Skin epidermis (tissue), 12 donors: ENCODE results near the gene TAL1.
A peak's percentile ranks its signal among the peaks of the same experiment; 100 is the strongest.
"Not testable (repeated sequence)": the region's sequence is repeated elsewhere in the genome, so short reads cannot be mapped to it uniquely, and the experiment has no call there.

ENCODE experiments used
- H3K27ac ChIP-seq, 21 experiments: fragments of 200-600 bp; sonication (generic) in 11 of 21; one replicate each; pipeline ENCODE4 v1.5.0; 2020; ENCODE audit warnings: mild to moderate bottlenecking in 3 of 21, inconsistent platforms in 2 of 21, moderate library complexity in 2 of 21
- H3K4me3 ChIP-seq, 7 experiments: fragments of 200-600 bp; sonication (generic) in 2 of 7; one replicate each; pipeline ENCODE4 v1.5.0; 2020; ENCODE audit warnings: inconsistent platforms in 2 of 7, mild to moderate bottlenecking in 2 of 7, moderate library complexity in 1 of 7

Gene TAL1

DNA sequence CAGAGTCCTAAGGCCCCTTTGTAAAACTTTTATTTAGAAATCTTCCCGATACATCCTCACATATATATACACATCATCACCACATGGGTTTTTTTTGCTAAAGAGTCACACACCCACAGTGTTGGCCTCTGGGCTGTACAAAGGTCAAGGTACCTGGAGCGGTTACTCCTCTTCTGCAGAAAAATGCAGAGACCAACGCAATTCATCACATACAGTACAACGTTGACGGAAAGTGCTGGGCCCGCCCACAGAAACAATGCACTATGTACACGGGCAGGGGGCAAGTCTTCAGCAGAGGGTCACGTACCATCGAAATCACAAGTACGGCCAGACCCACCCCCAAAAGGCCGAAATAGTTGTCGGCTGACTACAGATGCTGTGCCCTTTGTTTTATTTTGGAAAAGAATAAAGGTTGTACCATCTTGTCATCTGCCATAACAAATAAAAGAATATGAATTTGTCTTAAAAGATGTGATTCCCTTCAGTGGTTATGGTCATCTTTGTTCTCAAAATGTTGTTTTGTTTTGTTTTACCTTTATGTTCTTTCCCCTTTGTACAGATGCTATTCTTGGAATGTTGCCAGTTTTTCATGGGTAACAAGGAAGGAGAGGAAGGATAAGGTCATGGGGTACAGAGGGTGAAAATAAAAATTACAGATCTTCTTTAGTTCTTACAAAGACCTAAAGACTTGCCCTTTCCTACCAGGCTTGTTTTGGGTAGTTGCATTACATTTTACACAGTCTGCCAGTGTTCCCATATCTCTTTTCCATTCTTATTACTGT is 15.6 kb downstream of the TAL1 start:
- no peak overlapping the region for H3K4me3 ChIP-seq
- H3K27ac ChIP-seq, result no peak overlapping the region

- Histone ChIP-seq H3K27ac (no peak overlapping the region), H3K4me3 (no peak overlapping the region)
Measured at GRCh38 chr1:47215713-47216112, 16.3 kb downstream of the TAL1 start.

DNA sequence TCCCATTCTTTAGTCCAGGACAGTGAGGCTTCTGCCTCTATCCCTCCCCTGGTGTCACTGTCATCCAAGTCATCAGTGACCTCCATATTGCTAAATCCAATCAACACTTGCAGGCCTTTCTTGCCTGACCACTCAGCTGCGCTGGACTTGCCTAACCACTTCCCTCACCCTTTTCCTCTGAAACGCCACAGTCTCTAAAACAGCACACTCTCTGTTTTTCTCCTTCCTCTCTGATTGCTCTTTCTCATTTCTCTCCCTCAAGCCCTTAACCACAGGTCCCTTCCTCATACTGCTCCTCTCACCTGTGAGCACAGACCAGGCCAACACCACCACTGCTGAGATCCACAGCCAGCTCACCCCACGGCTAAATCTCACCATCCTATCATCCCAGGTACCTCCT is 17.5 kb downstream of the TAL1 start:
- Histone ChIP-seq H3K27ac (no peak overlapping the region), H3K4me3 (no peak overlapping the region)

DNA sequence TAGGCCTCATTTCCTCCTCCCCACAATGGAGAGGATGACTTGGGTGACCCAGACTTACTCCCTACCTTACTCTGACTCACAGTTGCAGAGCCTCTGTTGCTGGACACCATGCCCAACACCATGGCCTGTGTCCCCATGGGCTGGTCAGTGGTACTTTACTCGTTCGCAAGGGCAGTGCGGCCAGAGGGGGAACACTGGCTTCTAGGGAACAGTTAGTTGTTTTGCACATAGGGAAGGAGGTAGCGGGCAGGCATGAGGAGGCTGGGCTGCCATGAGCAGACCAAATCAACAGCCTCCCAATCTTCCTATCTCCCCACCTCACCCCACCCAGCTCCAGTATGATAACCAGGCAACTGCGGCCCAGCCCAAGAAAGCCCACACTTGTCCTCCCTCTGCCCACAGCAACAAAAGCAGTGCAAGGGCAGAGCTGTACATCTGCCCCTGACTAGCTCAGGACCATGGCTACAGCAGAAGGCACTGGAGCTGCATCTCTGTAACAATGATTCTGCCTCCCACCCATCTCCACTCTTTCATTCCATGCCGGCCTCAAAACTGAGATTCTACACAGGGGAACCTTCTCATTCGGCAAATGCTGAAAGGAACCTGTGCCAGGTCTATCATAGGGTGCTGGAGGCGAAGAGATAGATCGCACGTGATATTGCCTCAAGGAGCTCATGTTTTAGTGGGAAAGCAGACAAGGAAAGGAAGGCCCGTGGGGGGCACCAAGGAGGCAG is 18.6 kb downstream of the TAL1 start:
- no peak overlapping the region for H3K4me3 ChIP-seq
- H3K27ac ChIP-seq, result peak overlapping the region in 2 of 21 experiments; percentile 16 to 38

DNA sequence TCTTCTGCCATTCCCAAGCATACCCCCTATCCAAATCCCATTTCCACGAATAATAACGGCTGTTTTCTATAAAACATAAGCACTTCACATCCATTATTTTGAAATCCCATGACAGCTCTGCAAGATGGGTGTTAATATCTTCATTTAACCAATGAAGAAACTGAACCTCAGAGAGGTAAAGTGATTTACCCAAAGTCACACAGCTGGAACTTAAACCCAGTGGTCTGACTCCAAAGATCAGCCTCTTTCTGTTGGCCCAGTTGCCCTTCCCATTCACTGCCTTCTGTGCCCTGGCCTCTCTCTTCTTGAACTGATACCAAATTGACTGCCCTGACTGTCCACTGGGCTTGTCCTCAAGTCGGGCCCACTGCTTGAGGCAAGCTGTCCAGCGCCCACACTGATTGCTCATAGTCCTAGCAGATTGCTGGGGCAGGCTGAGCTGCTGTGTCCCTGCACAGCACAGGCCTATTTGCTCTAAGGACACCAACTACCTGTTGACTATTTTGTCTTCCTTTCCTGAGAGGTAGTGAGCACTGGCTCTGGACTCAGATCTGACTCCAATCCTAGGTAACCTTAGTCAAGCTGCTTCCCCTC is 19.3 kb downstream of the TAL1 start:
- no peak overlapping the region for H3K4me3 ChIP-seq
- H3K27ac ChIP-seq, result peak overlapping the region in 8 of 21 experiments; percentile 6 to 83 (median 40)

DNA sequence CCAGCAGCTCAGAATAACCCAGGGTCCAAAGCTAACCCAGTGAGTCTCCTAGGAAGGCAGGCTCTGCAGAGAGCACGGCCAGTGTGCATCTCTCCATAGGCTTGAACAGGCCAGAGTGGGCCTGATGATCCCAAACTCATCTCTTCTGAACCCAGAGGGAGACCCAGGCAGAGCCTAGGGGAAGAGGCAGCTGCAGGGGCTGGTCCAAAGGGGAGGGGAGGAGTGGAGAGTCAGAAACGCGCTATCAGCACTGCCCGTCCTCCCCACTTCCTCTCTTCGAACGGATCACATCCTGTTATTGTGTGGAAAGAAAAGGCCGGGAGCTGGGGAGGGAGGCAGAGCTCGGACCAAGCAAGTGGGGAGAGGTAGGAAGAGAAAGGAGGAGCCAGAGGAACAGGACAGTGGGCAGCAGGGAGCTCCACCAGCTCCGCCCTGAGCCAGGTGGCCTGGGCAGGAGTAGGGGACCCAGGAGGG is 20.2 kb downstream of the TAL1 start:
- H3K27ac ChIP-seq, result peak overlapping the region in 8 of 21 experiments; percentile 31 to 83 (median 42)

DNA sequence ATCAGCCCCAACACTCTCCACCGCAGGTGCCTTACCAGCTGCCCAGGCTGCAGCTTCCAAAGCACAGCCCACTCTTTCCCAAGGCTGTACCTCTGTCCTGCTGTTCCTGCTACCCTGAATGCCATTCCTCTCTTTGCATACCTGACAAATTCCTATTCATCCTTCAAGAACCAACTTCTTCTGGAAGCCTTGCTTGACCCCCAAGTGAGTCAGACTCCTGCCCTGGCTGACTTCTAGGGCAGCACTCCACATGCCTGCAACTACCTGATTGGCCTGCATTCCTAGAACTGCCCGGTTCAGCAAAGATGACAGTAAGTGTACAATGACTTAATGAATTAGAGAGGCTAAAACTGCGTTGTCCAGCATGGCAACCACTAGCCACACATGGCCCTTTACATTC is 21.4 kb downstream of the TAL1 start:
- Histone ChIP-seq H3K4me3 (no peak overlapping the region), H3K27ac (peak overlapping the region in 1 of 21 experiments; percentile 8)

More for the DNA sequence above, 20.2 kb downstream of the TAL1 start:
- no peak overlapping the region for H3K4me3 ChIP-seq

- Histone ChIP-seq H3K27ac (no peak overlapping the region), H3K4me3 (no peak overlapping the region)
Measured at GRCh38 chr1:47209725-47210325, 22.2 kb downstream of the TAL1 start.

DNA sequence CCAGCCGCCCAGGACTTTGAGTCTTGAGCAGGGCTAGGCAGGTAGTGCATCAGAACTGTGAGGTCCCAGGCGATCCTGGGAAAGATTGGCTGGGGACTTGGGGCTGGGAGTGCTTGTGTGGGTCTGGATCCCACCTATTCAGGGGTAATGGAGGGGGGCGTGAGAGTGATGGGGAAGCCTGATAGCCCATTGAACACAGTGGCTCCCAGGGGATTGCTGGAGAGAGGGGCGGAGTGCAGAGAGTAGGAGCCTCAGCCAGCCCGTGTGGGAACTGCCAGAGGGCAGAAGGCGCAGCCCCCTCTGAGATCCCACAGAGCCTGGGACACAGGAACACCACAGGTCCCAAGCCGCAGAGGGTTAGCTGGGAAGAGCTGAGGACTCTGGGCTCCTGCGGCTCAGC is 22.9 kb downstream of the TAL1 start:
- Histone ChIP-seq H3K27ac (no peak overlapping the region), H3K4me3 (no peak overlapping the region)

DNA sequence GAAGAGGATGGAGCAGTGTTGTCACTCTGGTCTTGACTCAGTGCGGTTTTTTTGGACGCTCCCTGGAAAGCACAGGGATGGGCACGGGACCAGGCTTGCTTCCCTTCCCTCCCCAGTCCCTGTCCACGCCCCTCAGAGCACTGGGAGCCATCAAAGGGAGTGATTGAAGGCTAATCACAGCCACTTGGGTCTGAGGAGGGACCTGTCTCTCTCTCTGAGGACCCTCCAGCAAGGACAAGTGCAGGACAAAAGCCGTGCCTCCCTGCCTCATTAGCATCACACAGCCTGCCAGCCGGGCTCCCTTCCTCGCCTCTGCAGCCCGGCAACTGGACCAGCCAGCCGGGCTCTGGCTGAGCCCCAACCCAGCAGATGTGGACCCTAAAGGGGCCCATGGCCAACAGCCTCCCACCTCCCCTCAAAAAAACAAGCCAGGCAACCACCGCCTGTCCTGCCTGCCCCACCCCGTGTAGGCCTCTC is 23.6 kb downstream of the TAL1 start:
- no peak overlapping the region for H3K27ac ChIP-seq
- H3K4me3 ChIP-seq, result no peak overlapping the region

DNA sequence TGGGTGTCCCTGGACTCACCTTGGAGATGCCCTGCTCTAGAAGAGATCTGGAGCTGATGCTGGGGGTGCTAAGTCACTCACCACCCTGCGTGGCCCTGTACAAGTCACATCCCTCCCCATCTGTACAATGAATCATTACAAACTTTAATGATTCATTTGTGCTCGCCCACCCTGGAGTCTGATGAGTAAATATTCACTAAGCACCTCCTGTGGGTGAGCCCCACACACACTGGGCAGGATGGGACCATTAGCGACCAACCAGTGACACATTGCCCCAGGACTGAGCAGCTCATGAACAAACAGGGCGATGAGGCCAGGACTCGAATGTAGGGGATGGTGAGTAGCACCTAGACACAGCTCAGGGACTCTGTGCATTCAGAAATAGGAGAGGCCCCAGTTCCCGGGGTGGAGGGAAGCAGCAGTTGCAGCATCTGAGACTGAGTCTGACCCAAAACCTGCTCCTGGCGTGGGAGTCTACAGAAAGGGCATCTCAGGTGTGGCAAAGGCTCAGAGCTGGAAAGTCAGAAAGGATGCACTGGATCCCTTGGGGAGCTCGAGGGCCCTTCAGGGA is 24.1 kb downstream of the TAL1 start:
- H3K4me3 ChIP-seq, result no peak overlapping the region
- no peak overlapping the region for H3K27ac ChIP-seq

- Histone ChIP-seq H3K27ac (no peak overlapping the region), H3K4me3 (no peak overlapping the region)
Measured at GRCh38 chr1:47205918-47206317, 26.1 kb downstream of the TAL1 start.

DNA sequence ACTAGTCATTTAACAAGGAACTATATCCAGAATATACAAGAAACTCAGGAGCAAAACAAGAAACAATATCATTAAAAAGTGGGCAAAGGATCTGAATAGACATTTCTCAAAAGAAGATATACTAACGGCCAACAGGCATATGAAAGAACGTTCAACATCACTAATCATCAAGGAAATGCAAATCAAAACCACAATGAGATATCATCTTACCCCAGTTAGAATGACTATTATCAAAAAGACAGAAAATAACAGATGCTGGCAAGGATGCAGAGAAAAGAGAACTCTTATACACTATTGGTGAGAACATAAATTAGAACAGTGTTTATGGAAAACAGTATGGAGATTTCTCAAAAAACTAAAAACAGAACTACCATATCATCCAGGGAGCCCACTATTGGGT is 28.5 kb downstream of the TAL1 start:
- H3K4me3 ChIP-seq, H3K27ac ChIP-seq: not testable (repeated sequence)

- H3K4me3 ChIP-seq, result no peak overlapping the region
- no peak overlapping the region for H3K27ac ChIP-seq
Measured at GRCh38 chr1:47201179-47201578, 30.8 kb downstream of the TAL1 start.

DNA sequence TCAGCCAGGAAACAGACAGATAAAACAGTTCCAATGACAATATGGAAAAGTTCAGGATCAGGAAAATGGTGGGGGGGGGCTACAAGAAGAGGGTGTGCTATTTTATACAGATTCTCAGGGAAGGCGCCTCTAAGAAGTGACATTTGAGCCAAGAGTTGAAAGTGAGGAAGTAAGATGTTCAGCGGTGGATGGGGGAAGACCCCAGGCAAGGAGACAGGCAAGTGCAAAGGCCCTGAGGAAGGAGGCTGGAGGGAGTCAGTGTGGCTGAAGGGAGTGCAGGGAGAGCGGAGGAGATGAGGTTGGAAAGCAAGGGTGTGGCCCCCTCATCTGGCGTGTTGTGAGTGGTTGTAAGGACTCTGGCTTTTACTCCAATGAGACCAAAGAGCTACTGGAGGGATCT is 33.8 kb downstream of the TAL1 start:
- Histone ChIP-seq H3K4me3 (no peak overlapping the region), H3K27ac (no peak overlapping the region)

GRCh38 chr1:47196622-47197021 is 35.4 kb downstream of the TAL1 start:
- no peak overlapping the region for H3K4me3 ChIP-seq
- no peak overlapping the region for H3K27ac ChIP-seq

GRCh38 chr1:47195981-47196380 is 36.0 kb downstream of the TAL1 start:
- H3K27ac ChIP-seq, H3K4me3 ChIP-seq: not testable (repeated sequence)

DNA sequence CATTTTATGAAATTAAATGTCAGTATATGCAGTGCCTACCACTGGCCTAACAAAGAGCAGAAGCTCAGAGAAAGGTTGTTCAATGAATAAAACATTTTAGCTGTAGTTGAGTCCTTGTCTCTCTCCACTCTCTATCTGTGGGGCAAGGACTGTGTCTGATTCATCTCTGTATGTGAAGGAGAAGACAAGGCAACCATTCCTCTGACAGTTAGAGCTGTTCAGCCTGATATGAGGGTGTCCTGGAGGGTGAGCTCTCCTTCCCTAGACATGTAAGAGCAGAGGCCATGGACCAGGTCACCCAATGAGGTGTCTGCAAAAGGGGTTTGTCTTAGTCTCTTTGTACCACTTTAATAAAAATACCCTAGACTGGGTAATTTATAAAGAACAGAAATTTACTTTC is 37.7 kb downstream of the TAL1 start:
- Histone ChIP-seq H3K27ac (no peak overlapping the region), H3K4me3 (no peak overlapping the region)

DNA sequence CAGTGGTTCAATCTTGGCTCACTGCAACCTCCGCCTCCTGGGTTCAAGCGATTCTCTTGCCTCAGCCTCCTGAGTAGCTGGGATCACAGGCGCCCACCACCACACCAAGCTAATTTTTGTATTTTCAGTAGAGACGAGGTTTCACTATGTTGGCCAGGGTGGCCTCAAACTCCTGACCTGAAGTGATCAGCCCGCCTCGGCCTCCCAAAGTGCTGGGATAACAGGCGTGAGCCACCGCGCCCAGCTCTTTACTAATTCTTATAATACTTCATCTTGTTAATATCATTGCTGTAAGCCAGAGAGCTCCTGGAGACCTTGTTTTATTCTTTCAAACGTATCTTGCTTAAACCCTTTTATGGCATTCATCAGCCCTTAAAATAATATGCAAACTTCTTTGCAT is 38.5 kb downstream of the TAL1 start:
- H3K27ac ChIP-seq, H3K4me3 ChIP-seq: not testable (repeated sequence)
